WTC11 (cell line): ENCODE results near the gene SHF. TPM values are rescaled to one million over a fixed set of nuclear protein-coding genes. Genes with fewer than 3 reads are reported as not detected.

Source experiments
- ATAC-seq: fragments of 200-7000 bp; cut with Tn5 transposase; 2 replicates; pipeline ENCODE4 v1.10.0; 2021; ENCODE audit warnings: mild to moderate bottlenecking, moderate library complexity
- CTCF ChIA-PET: fragments of 300-600 bp; sonication (Branson Sonifier 250); formaldehyde crosslinking; loops from one replicate; lab custom pipeline; 2021; ENCODE audit warnings: antibody characterized with exemption; lab: Charles Lee
- POLR2A ChIA-PET: fragments of 350-600 bp; sonication (Branson Sonifier 250); formaldehyde crosslinking; loops from one replicate; lab custom pipeline; 2021; ENCODE audit warnings: antibody characterized with exemption; lab: Charles Lee
- DNase-seq: peaks from one replicate; pipeline ENCODE4 v3.0.0; 2021; ENCODE audit warnings: low spot score
- H3K27ac Mint-ChIP-seq: 2 replicates; pipeline ENCODE4 v1.8.0; 2021; ENCODE audit warnings: mixed read lengths
- H3K27me3 Mint-ChIP-seq: 2 replicates; pipeline ENCODE4 v1.8.0; 2021; ENCODE audit warnings: low read depth, mild to moderate bottlenecking, moderate library complexity, mixed read lengths
- H3K36me3 Mint-ChIP-seq: 2 replicates; pipeline ENCODE4 v1.8.0; 2021; ENCODE audit warnings: mixed read lengths
- H3K4me1 Mint-ChIP-seq: 2 replicates; pipeline ENCODE4 v1.8.0; 2022; ENCODE audit warnings: mixed read lengths
- H3K4me3 Mint-ChIP-seq: 2 replicates; pipeline ENCODE4 v1.8.0; 2021; ENCODE audit warnings: mild to moderate bottlenecking, moderate library complexity, mixed read lengths
- H3K9me3 Mint-ChIP-seq: 2 replicates; pipeline ENCODE4 v1.8.0; 2021; ENCODE audit warnings: mixed read lengths
- CTCF ChIP-seq: fragments of 200-600 bp; IDR thresholded peaks from 2 replicates; pipeline ENCODE4 v1.8.0; 2022; ENCODE audit warnings: antibody characterized with exemption
- E2F5 ChIP-seq: sonication (generic); formaldehyde crosslinking; IDR thresholded peaks from 2 replicates; pipeline ENCODE4 v1.8.1; 2022; ENCODE audit warnings: mild to moderate bottlenecking, moderate library complexity, missing genetic modification reagents
- ERG ChIP-seq: fragments of 250-450 bp; sonication (Bioruptor Pico); IDR thresholded peaks from 2 replicates; pipeline ENCODE4 v1.8.0; 2021; ENCODE audit warnings: mild to moderate bottlenecking
- FOXP4 ChIP-seq: sonication (generic); formaldehyde crosslinking; IDR thresholded peaks from 2 replicates; pipeline ENCODE4 v1.8.0; 2022; ENCODE audit warnings: mild to moderate bottlenecking, missing genetic modification reagents
- IRF1 ChIP-seq: sonication (generic); formaldehyde crosslinking; IDR thresholded peaks from 2 replicates; pipeline ENCODE4 v1.8.0; 2023; ENCODE audit warnings: missing genetic modification reagents
- MAX ChIP-seq: sonication (generic); formaldehyde crosslinking; IDR thresholded peaks from 2 replicates; pipeline ENCODE4 v1.8.0; 2022; ENCODE audit warnings: mild to moderate bottlenecking, missing genetic modification reagents
- PRRX2 ChIP-seq: fragments of 250-450 bp; sonication (Bioruptor Pico); IDR thresholded peaks from 2 replicates; pipeline ENCODE4 v1.8.0; 2021; ENCODE audit warnings: mild to moderate bottlenecking
- TEAD4 ChIP-seq: sonication (generic); formaldehyde crosslinking; IDR thresholded peaks from 2 replicates; pipeline ENCODE4 v1.8.0; 2022; ENCODE audit warnings: mild to moderate bottlenecking, missing genetic modification reagents
- ZBTB43 ChIP-seq: sonication (generic); formaldehyde crosslinking; IDR thresholded peaks from 2 replicates; pipeline ENCODE4 v1.8.1; 2023; ENCODE audit warnings: mild to moderate bottlenecking, missing genetic modification reagents
- ZNF232 ChIP-seq: sonication (generic); formaldehyde crosslinking; IDR thresholded peaks from 2 replicates; pipeline ENCODE4 v1.8.0; 2022; ENCODE audit warnings: mild to moderate bottlenecking, missing genetic modification reagents
- ZNF281 ChIP-seq: sonication (generic); formaldehyde crosslinking; IDR thresholded peaks from 2 replicates; pipeline ENCODE4 v1.8.0; 2023; ENCODE audit warnings: mild to moderate bottlenecking, missing genetic modification reagents
- ZSCAN18 ChIP-seq: fragments of 250-450 bp; sonication (Bioruptor Pico); IDR thresholded peaks from 2 replicates; pipeline ENCODE4 v2.1.2; 2022; ENCODE audit warnings: mild to moderate bottlenecking, moderate library complexity
- total RNA-seq: library from RNA; stranded (reverse); gene quantifications from 3 replicates; pipeline ENCODE4 v1.2.3, GENCODE V29; 2021

Gene SHF
- total RNA-seq, 1 experiment from 2014 or later, result 30.6 TPM

- POLR2A ChIA-PET, result interaction anchor here (0.6 kb wide), 1 partner anchor 23 kb away, joined by 5 read pairs; no protein-coding TSS in a partner anchor
- no peak overlapping the region for H3K4me3 Mint-ChIP-seq
Measured at GRCh38 chr15:45118996-45119395, 68.8 kb downstream of the SHF start.

GRCh38 chr15:45118131-45118588 lies 69.6 kb downstream of the SHF start:
- ChIA-PET CTCF (interaction anchor here (0.6 to 8.3 kb wide), 70 partner anchors 9 to 884 kb away, joined by 3 to 231 read pairs (median 5); partner anchors contain the start of genes DUOX1, DUOXA1, SHF and SLC28A2), POLR2A (interaction anchor here (0.6 to 0.7 kb wide), 3 partner anchors 17 to 95 kb away, joined by 3 to 5 read pairs (median 3); partner anchors contain the start of gene SORD)
- Mint-ChIP-seq H3K36me3 (no peaks in the 10 kb centered on the region), H3K27me3 (peaks cover 97% of the 10 kb centered on the region), H3K9me3 (no peaks in the 10 kb centered on the region), H3K27ac (no peak overlapping the region), H3K4me3 (peak overlapping the region; percentile 64), H3K4me1 (peaks cover 30% of the 10 kb centered on the region)
- ATAC-seq (peak; percentile 92), DNase-seq (peak; percentile 93)
- TF ChIP-seq IRF1 (CRISPR knock-in tag) (no peak), FOXP4 (CRISPR knock-in tag) (no peak), ZNF281 (CRISPR knock-in tag) (no peak), E2F5 (CRISPR knock-in tag) (no peak)

More at GRCh38 chr15:45118996-45119395, 68.8 kb downstream of the SHF start:
- H3K4me1 Mint-ChIP-seq, result peaks cover 22% of the 10 kb centered on the region
- no peak for ATAC-seq
- H3K36me3 Mint-ChIP-seq, result no peaks in the 10 kb centered on the region
- no peak overlapping the region for H3K27ac Mint-ChIP-seq
- TF ChIP-seq ZNF232 (CRISPR knock-in tag) (no peak), MAX (CRISPR knock-in tag) (no peak), ZSCAN18 (CRISPR knock-in tag) (no peak), PRRX2 (CRISPR knock-in tag) (no peak), CTCF (no peak), TEAD4 (CRISPR knock-in tag) (no peak), ERG (no peak), ZBTB43 (CRISPR knock-in tag) (no peak)
- TF ChIP-seq, all 79 proteins: peak for 0
- peaks cover 97% of the 10 kb centered on the region for H3K27me3 Mint-ChIP-seq
- CTCF ChIA-PET, result interaction anchor here (0.6 to 8.3 kb wide), 34 partner anchors 10 to 495 kb away, joined by 3 to 231 read pairs (median 9); partner anchors contain the start of genes DUOX1, DUOXA1 and SHF
- no peak for DNase-seq
- H3K9me3 Mint-ChIP-seq, result no peaks in the 10 kb centered on the region
